ENCODE data around the gene NPAS3.

NPAS3 gene

DNA sequence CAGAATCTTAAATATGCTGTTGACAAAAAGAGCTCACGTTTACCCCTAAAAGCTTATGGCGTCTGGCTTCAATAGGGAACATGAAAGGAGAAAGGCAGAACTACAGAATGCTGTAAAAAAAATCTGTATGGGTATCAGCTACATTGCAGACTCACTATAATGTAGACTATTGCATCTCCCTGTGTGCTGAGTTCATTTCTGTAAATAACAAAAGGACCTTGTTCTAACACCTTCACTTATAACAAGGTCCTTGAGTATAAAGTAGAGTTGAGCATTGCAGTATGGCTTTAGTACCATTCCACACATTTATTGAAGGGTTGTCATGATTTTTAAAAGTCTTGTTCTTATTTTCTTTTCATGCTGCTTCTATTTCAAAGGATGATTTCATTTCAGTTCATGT is 165.3 kb downstream of the NPAS3 start:
- no peak overlapping the region for H3K4me3 ChIP-seq (ENCODE audit: low read depth, low read length)
- TF ChIP-seq, protein P1, sequence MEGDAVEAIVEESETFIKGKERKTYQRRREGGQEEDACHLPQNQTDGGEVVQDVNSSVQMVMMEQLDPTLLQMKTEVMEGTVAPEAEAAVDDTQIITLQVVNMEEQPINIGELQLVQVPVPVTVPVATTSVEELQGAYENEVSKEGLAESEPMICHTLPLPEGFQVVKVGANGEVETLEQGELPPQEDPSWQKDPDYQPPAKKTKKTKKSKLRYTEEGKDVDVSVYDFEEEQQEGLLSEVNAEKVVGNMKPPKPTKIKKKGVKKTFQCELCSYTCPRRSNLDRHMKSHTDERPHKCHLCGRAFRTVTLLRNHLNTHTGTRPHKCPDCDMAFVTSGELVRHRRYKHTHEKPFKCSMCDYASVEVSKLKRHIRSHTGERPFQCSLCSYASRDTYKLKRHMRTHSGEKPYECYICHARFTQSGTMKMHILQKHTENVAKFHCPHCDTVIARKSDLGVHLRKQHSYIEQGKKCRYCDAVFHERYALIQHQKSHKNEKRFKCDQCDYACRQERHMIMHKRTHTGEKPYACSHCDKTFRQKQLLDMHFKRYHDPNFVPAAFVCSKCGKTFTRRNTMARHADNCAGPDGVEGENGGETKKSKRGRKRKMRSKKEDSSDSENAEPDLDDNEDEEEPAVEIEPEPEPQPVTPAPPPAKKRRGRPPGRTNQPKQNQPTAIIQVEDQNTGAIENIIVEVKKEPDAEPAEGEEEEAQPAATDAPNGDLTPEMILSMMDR (IDR thresholded peaks at IDR 0.05; ENCODE audit: low read depth, low read length), result no peak

GRCh38 chr14:33110737-33111443 is 172.2 kb downstream of the NPAS3 start:
- H3K4me3 ChIP-seq (ENCODE audit: low read depth, low read length), result no peak overlapping the region
- TF ChIP-seq, protein P1 (IDR thresholded peaks at IDR 0.05; ENCODE audit: low read depth, low read length), result no peak

GRCh38 chr14:33114331-33114730 is 175.7 kb downstream of the NPAS3 start:
- H3K4me3 ChIP-seq (ENCODE audit: low read depth, low read length), result no peak overlapping the region
- TF ChIP-seq, protein P1 (IDR thresholded peaks at IDR 0.05; ENCODE audit: low read depth, low read length), result no peak

DNA sequence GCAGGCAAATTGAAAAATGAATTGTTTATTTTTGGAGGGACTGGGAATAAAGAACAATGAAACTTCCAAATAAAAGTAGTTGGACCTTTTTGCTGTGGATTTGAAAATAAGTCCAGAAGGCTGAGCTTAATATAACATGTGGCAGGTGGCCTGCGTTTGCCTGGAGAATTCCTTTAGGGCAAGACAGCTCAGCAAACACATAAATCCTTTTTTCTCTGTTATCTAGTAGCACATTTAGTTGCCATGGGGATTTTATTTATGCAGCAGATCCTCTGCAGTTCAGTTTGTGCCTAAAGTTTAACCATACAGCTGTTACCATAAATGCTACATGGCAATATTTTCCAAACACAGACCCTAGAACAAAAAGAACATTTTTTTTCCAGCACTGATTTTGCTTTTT is 180.0 kb downstream of the NPAS3 start:
- TF ChIP-seq, protein P1 (IDR thresholded peaks at IDR 0.05; ENCODE audit: low read depth, low read length), result no peak
- H3K4me3 ChIP-seq (ENCODE audit: low read depth, low read length), result no peak overlapping the region

DNA sequence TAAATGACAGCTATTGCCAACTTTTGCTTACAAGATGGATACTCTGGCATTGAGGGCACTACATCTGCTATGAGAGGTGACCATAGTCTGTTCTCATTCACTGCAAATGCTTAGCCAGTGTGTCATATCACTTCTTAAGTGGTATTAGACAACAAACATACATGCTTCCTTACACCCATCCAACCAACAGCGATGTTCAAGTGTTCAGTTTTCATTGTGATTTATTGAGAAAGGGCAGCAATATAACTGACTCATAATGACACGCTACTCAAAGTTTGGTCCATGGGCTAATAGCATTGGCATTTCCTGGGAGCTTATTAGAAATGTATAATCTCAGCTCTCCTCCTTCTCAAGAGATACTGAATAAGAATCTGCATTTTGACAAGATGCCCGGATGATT is 181.7 kb downstream of the NPAS3 start:
- TF ChIP-seq, protein P1 (IDR thresholded peaks at IDR 0.05; ENCODE audit: low read depth, low read length), result no peak
- H3K4me3 ChIP-seq (ENCODE audit: low read depth, low read length), result no peak overlapping the region

GRCh38 chr14:33120966-33121365 is 182.3 kb downstream of the NPAS3 start:
- no peak overlapping the region for H3K4me3 ChIP-seq (ENCODE audit: low read depth, low read length)
- TF ChIP-seq, protein P1 (IDR thresholded peaks at IDR 0.05; ENCODE audit: low read depth, low read length), result no peak

DNA sequence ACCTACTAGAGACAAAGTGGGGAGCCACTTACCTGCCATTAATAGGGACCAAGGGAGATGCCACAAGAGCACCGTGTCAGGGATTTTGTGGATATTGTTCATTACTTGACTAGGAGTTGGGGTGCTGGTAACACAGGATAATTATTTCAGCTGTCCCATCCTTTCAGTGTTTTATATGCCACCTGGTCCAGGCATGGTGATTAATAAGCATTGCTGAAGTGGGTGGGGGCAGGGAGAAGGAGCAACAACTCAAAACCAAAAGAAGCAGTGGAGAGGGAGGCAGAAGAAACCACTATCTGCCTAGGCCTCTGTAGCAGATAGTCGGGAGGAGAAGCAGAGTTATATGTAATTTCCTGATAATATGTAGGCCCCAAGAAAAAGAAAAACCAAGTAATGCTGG is 184.6 kb downstream of the NPAS3 start:
- no peak overlapping the region for H3K4me3 ChIP-seq (ENCODE audit: low read depth, low read length)
- TF ChIP-seq, protein P1 (IDR thresholded peaks at IDR 0.05; ENCODE audit: low read depth, low read length), result no peak

Data from WI38 (cell line).